ENCODE measurements around the gene RTF2. TPM values are rescaled to one million over a fixed set of nuclear protein-coding genes. Genes with fewer than 3 reads are reported as not detected.

RTF2 gene, protein sequence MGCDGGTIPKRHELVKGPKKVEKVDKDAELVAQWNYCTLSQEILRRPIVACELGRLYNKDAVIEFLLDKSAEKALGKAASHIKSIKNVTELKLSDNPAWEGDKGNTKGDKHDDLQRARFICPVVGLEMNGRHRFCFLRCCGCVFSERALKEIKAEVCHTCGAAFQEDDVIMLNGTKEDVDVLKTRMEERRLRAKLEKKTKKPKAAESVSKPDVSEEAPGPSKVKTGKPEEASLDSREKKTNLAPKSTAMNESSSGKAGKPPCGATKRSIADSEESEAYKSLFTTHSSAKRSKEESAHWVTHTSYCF
- total RNA-seq: 54.5 TPM

DNA sequence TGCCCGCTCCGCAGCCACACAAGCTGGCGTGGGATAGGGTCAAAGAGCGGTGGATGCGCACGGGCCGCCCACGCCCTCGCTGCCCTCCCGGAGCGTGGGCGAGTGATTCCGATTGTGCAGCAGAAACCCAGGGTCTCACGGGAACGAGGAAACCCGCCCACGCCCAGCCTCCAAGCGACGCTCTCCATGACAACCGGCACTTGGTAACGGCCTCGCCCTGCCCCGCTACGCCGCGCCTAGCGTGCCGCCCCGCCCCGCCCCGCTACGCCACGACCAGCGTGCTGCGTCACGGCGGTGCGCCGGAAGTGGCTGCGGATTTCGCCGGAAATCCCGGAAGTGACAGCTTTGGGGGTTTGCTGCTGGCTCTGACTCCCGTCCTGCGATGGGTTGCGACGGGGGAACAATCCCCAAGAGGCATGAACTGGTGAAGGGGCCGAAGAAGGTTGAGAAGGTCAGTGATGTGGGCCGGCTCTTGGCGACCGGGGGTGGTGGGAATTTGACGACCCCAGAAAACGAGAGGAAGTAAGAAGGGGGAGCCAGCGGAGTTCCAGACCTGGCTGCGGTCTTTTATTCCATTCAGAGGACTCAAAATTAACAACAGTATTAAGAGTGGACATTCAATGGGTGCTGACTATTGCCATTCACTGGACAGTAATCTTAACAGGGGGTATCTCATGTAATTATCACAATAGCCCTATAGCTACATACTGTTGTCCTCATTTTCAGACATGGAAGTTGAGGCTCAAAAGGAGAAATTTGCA lies at the start of gene RTF2:
Gene RTF2, plus strand, starts transcription at position 312 of the 761 bp plus-strand sequence. Its CDS starts 71 bp downstream, at position 383.
- peak within 1 kb of the TSS; percentile 83 to 91 for H3K27ac ChIP-seq
- H3K9me3 ChIP-seq: no peaks in the 10 kb centered on the region
- peak within 1 kb of the TSS; percentile 86 to 90 for H3K4me3 ChIP-seq
- peak; percentile 68 to 96 for DNase-seq (ENCODE audit: low spot score in 2 of 2)
- peaks cover 0 to 20% of the 10 kb centered on the region in 2 donors for H3K4me1 ChIP-seq
- intact Hi-C loops (cut with DNase I): loop anchor here (1.0 to 5.0 kb wide), 3 partner anchors 76 to 884 kb away; partner anchors contain the start of genes AURKA, CSTF1, FAM210B and RAE1
- H3K27me3 ChIP-seq: no peaks in the 10 kb centered on the region
- H3K36me3 ChIP-seq: peaks cover 5 to 7% of the 10 kb centered on the region in 2 donors
- TF ChIP-seq, protein P1, sequence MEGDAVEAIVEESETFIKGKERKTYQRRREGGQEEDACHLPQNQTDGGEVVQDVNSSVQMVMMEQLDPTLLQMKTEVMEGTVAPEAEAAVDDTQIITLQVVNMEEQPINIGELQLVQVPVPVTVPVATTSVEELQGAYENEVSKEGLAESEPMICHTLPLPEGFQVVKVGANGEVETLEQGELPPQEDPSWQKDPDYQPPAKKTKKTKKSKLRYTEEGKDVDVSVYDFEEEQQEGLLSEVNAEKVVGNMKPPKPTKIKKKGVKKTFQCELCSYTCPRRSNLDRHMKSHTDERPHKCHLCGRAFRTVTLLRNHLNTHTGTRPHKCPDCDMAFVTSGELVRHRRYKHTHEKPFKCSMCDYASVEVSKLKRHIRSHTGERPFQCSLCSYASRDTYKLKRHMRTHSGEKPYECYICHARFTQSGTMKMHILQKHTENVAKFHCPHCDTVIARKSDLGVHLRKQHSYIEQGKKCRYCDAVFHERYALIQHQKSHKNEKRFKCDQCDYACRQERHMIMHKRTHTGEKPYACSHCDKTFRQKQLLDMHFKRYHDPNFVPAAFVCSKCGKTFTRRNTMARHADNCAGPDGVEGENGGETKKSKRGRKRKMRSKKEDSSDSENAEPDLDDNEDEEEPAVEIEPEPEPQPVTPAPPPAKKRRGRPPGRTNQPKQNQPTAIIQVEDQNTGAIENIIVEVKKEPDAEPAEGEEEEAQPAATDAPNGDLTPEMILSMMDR (IDR thresholded peaks at IDR 0.05): no peak

DNA sequence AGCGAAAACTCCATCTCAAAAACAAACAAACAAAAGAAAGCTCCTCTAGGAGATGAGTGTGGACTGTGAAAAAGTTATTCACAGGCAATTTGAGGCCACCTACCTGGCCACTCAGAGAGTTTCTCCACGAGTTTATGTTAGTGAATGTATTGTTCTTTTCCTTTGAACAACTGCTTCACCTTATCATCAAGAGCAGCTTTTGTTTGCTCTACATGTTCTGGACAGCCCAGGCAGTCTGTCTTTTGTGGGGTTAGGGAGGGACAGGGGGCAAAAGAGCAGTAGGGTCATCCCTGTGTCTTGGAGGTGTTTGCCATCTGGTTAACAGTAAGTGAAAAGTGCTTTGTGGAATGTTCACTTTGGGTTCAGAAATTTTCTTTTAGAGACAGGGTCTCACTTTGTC lies 48.4 kb upstream of the RTF2 start:
- intact Hi-C loops (cut with DNase I): no loop called here
- DNase-seq (ENCODE audit: low spot score in 2 of 2): no peak
- no peak overlapping the region for H3K27ac ChIP-seq
- H3K4me3 ChIP-seq: no peak overlapping the region
- H3K27me3 ChIP-seq: no peaks in the 10 kb centered on the region
- no peaks in the 10 kb centered on the region for H3K4me1 ChIP-seq
- TF ChIP-seq, protein P1 (IDR thresholded peaks at IDR 0.05): no peak
- H3K36me3 ChIP-seq: no peaks in the 10 kb centered on the region
- H3K9me3 ChIP-seq: no peaks in the 10 kb centered on the region

DNA sequence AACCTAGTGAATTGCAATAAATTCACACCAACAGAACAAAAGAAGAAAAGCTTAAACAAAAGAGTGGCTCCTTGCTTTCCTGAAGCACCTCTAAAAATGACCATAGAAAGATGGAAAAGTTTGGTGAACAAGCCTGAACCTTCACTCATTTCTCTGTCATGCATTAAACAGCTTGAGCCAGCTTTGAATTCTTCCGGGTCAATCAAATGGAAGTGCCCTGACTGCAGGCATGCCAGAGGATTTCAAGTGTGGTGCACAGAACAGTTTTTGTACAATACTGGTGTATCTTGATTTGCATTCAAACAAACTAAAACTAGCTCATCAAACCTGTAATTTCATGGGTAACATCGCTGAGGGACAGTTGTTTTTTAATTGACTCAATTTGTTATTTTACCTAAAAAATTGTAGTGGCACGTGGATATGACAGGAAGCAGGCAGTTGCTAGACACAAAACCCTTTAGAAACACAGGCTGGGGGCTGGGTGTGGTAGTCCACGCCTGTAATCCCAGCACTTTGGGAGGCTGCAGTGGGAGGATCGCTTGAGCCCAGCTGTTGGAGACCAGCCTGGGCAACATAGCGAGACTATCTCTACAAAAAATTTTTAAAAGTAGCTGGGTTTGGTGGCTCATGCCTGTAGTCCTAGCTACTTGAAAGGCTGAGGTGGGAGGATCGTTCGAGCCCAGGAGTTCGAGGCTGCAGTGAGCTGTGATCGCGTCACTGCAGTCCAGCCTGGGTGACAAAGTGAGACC lies 47.3 kb upstream of the RTF2 start:
- H3K27me3 ChIP-seq: no peaks in the 10 kb centered on the region
- H3K4me3 ChIP-seq: no peak overlapping the region
- intact Hi-C loops (cut with DNase I): no loop called here
- H3K27ac ChIP-seq: no peak overlapping the region
- no peak for DNase-seq (ENCODE audit: low spot score in 2 of 2)
- no peaks in the 10 kb centered on the region for H3K4me1 ChIP-seq
- no peaks in the 10 kb centered on the region for H3K9me3 ChIP-seq
- H3K36me3 ChIP-seq: no peaks in the 10 kb centered on the region
- TF ChIP-seq, protein P1 (IDR thresholded peaks at IDR 0.05): no peak

DNA sequence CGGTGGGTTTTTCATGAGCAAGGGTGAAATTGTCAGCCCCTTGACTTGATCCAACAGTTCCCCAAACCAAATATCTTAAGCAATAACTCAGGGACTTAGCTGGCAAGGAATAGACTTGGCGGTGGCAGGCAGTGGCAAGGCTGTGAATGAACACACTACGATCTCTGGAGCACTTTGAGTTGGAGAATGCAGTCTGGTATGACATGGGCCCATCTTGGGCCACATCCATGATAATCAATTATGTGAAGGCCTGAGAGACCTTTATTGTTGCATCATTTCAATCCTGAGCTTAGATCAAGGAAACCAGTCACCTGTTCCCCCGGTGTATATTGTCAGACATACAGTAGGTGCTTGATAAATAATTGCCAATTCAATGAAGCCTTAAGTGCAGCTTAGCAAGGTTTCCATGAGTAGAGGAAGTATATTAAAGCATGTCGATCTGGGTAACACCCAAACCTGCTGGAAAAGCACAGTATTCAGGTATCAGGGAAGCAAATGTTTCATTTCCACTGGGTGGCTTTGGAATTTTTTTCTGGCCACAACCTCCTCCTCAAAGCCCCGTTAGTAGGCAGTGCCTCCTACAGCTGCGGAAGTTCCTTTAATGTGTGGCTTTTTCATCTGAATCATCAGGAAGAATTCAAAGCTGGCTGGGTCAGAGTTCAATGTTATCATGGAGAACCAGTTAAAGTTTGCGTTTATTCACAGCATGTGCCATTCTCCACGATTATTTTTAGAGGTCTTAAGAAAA lies 46.2 kb upstream of the RTF2 start:
- no peaks in the 10 kb centered on the region for H3K36me3 ChIP-seq
- H3K27ac ChIP-seq: no peak overlapping the region
- no peaks in the 10 kb centered on the region for H3K9me3 ChIP-seq
- DNase-seq (ENCODE audit: low spot score in 2 of 2): peak in 1 of 2 donors; percentile 58
- intact Hi-C loops (cut with DNase I): no loop called here
- H3K4me3 ChIP-seq: no peak overlapping the region
- no peaks in the 10 kb centered on the region for H3K4me1 ChIP-seq
- TF ChIP-seq, protein P1 (IDR thresholded peaks at IDR 0.05): no peak
- H3K27me3 ChIP-seq: no peaks in the 10 kb centered on the region

DNA sequence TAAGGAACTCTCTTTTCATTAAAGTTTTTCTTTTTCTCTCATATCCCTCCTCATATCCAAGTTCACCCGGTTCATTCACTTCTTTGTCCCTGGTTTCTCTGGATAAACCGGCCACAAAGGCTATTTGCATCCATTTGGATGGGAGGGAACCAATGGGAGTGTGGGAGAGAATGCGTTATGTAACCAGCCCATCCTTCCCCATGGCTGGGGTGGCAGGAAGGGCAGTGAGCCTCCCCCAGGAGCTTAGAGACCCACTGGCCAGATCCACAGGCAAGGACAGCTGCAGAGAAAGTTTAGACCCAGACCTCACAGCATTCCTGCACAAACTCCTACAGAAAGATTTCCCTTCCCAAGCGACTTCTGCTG lies 45.6 kb upstream of the RTF2 start:
- DNase-seq (ENCODE audit: low spot score in 2 of 2): no peak
- H3K27me3 ChIP-seq: no peaks in the 10 kb centered on the region
- TF ChIP-seq, protein P1 (IDR thresholded peaks at IDR 0.05): no peak
- no peaks in the 10 kb centered on the region for H3K9me3 ChIP-seq
- H3K36me3 ChIP-seq: no peaks in the 10 kb centered on the region
- no peaks in the 10 kb centered on the region for H3K4me1 ChIP-seq
- H3K4me3 ChIP-seq: no peak overlapping the region
- intact Hi-C loops (cut with DNase I): no loop called here
- no peak overlapping the region for H3K27ac ChIP-seq
